SK-N-MC (cell line): Measurements from ENCODE around the gene CDH12.
"Not testable (repeated sequence)": the region's sequence is repeated elsewhere in the genome, so short reads cannot be mapped to it uniquely, and the experiment has no call there.

Experiments
- DNase-seq: peaks from one replicate; pipeline ENCODE4 v3.0.0-alpha.2; 2011; ENCODE audit warnings: low read depth, low spot score
- H3K27ac ChIP-seq: fragments of 200-600 bp; sonication (generic); 2 replicates; pipeline ENCODE4 v1.5.1; 2016; ENCODE audit warnings: mixed run types
- H3K36me3 ChIP-seq: fragments of 200-600 bp; sonication (generic); 2 replicates; pipeline ENCODE4 v1.6.1; 2017; ENCODE audit warnings: antibody characterized with exemption, low read length, mixed read lengths; ENCODE audit not compliant: insufficient read depth
- H3K4me3 ChIP-seq: fragments of 200-600 bp; sonication (generic); 2 replicates; pipeline ENCODE4 v1.5.1; 2016
- H3K9ac ChIP-seq: fragments of 200-600 bp; sonication (generic); 2 replicates; pipeline ENCODE4 v1.8.0; 2017; ENCODE audit warnings: mixed run types, mixed read lengths; ENCODE audit not compliant: insufficient read length
- H3K9me3 ChIP-seq: fragments of 200-600 bp; sonication (generic); 2 replicates; pipeline ENCODE4 v1.6.1; 2017; ENCODE audit warnings: low read depth, mild to moderate bottlenecking, antibody characterized with exemption, low read length, moderate library complexity, mixed read lengths
- EZH2 ChIP-seq: fragments of 200-600 bp; sonication (generic); IDR thresholded peaks from one replicate; pipeline ENCODE4 v1.6.1; 2017; ENCODE audit warnings: antibody characterized with exemption
- FOXP2 ChIP-seq: optimal IDR thresholded peaks from 2 replicates; pipeline ENCODE3; 2011; ENCODE audit warnings: mild to moderate bottlenecking, moderate library complexity; ENCODE audit not compliant: insufficient read depth; ENCODE audit errors: extremely low read length, control extremely low read depth
- POLR2AphosphoS5 ChIP-seq: IDR thresholded peaks from 2 replicates; pipeline ENCODE4 v1.6.1; 2012; ENCODE audit warnings: mild to moderate bottlenecking, low read depth, low read length, borderline replicate concordance

CDH12 gene

DNA sequence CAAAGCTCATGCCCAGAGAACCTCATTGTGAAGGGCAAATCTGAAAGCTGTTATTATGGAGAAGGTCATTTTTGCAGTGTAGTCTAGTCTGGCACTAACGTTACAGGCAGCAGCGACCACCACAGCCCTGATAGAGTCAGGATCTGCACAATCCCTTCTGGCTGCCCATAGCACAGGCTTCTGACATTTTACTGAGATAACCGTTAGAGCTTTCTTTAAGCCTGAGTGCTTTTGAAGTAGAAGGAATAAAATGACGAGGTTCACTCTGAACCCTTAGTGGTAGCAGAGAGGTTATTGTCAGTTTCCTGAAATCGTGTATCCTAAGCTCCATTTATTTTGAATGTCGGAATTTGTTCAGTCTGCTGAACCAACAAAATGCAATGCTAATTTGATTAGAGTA is 505.1 kb downstream of the CDH12 start:
- Histone ChIP-seq H3K36me3 (no peaks in the 10 kb centered on the region), H3K27ac (no peak overlapping the region), H3K9ac (no peak overlapping the region), H3K4me3 (no peak overlapping the region), H3K9me3 (no peaks in the 10 kb centered on the region)
- DNase-seq = no peak
- TF ChIP-seq EZH2 (no peak), POLR2AphosphoS5 (no peak), FOXP2 (no peak)

DNA sequence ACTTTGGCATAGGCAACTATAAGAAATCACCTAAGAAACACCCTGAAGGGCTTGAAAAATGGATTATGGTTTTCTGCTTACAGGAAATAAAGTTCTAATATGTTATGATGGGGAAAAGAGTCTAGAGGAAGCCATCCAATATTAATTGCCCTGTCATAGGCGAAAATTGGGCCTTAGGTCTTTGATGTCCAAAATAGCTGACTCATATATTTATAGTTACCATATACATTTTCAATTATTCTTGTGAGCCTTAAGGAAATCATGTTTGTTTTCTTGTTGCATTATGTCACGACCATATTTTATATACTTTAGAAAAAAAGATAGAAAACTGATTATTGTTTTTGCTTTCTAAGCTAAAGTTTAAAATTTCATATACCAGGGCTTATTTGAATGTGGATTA is 509.1 kb downstream of the CDH12 start:
- no peak overlapping the region for H3K4me3 ChIP-seq
- no peak for DNase-seq
- TF ChIP-seq FOXP2 (no peak), POLR2AphosphoS5 (no peak), EZH2 (no peak)

DNA sequence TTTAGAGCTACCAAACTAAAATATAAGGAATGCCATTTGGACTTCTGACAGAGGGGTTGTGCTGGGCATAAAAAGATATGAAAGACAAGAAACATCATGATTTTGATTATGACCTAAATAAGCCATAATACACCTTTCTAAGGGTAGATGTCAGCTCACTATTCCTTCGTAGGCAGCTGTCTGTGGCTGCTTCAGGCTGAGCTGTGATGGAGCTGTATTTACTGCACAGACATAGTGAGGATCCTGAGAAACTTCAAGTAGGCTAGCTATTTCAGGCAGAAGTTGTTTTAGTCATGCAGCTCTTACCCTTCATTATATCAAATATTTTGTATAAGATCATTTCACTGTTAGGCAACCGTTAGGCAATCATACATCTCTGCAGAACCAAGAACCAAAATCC is 511.7 kb downstream of the CDH12 start:
- Histone ChIP-seq H3K4me3 (no peak overlapping the region), H3K9me3 (no peaks in the 10 kb centered on the region; the same call in 1 of the 2 replicates), H3K36me3 (no peaks in the 10 kb centered on the region), H3K9ac (no peak overlapping the region), H3K27ac (no peak overlapping the region)
- no peak for DNase-seq
- no peak for TF ChIP-seq EZH2
- TF ChIP-seq FOXP2 = no peak
- no peak for TF ChIP-seq POLR2AphosphoS5

More for the DNA sequence above, 509.1 kb downstream of the CDH12 start:
- no peak overlapping the region for H3K27ac ChIP-seq
- no peaks in the 10 kb centered on the region for H3K36me3 ChIP-seq
- H3K9me3 ChIP-seq = no peaks in the 10 kb centered on the region
- no peak overlapping the region for H3K9ac ChIP-seq

DNA sequence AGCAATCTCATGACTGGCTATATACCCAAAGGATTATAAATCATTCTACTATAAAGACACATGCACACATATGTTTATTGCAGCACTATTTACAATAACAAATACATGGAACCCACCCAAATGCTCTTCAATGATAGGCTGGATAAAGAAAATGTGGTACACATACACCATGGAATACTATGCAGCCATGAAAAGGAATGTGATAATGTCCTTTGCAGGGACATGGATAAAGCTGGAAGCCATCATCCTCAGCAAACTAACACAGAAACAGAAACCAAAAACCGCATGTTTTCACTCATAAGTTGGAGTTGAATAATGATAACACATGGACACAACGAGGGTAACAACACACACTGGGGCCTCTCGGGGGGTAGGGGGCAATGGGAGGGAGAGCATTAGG is 520.2 kb downstream of the CDH12 start:
- H3K27ac ChIP-seq, H3K4me3 ChIP-seq, H3K36me3 ChIP-seq, DNase-seq, H3K9ac ChIP-seq, H3K9me3 ChIP-seq: not testable (repeated sequence)

DNA sequence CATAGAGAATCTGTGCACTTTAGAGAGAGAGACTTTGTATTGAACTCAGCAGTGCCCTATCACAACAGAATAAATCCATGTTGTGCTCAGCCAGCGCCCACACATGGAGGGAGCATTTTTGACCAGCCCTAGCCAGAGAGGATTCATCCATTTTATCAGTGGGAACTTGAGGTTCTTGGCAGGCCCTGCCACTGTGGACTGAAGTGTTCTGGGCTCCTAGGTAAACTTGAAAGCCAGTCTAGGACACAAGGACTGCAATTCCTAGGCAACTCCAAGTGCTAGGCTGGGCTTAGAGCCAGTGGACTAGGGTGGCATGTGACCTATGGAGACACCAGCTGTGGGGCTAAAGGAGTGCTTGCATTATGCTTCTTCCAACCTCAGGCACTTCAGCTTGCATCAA is 523.5 kb downstream of the CDH12 start:
- no peak for DNase-seq
- no peak overlapping the region for H3K9ac ChIP-seq
- H3K36me3 ChIP-seq = no peaks in the 10 kb centered on the region
- H3K9me3 ChIP-seq = no peaks in the 10 kb centered on the region
- H3K27ac ChIP-seq = no peak overlapping the region
- TF ChIP-seq EZH2 = no peak
- no peak for TF ChIP-seq FOXP2
- TF ChIP-seq POLR2AphosphoS5 = no peak
- H3K4me3 ChIP-seq = no peak overlapping the region

DNA sequence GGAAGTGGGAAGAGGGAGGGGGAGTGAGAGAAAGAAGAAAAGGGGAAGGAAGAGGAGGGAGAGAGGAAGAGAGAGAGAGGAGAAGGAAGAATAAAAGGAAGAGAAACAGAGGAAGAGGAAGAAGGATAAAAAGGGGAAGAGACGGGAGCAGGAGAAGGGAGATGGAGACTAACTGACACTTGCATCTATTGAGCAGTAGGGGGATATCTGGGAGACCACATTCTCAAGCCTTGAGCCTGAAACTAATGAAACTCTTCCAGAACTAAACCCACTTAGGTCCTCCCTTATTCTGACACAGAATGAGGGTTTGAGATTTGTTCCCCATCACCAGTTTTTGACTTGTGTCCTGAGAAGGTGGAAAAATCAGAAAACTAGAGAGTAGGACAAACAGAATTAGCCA is 533.3 kb downstream of the CDH12 start:
- no peaks in the 10 kb centered on the region for H3K36me3 ChIP-seq
- no peak for DNase-seq
- TF ChIP-seq EZH2 (no peak), FOXP2 (no peak), POLR2AphosphoS5 (no peak)

DNA sequence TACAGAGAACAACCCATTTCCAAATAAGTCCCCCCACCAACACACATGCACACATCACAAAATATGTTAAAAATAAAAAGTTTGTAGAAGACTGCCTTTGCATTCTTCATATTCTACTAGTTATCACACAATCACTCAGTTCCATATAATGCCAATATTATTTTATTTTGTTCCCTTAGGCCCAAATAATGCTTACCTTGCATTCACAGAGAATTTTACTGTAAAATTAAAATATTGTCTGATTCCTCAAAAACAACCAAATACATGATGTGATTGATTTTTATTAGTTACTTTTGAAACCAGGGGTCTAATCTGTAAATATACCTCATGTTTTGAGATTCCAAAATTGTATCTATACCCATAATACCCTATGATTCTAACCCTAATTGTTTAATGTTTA is 536.9 kb downstream of the CDH12 start:
- Histone ChIP-seq H3K9ac (no peak overlapping the region), H3K9me3 (no peaks in the 10 kb centered on the region), H3K36me3 (no peaks in the 10 kb centered on the region), H3K27ac (no peak overlapping the region), H3K4me3 (no peak overlapping the region)
- TF ChIP-seq FOXP2 = no peak
- no peak for TF ChIP-seq EZH2
- no peak for TF ChIP-seq POLR2AphosphoS5
- DNase-seq = no peak

More for the DNA sequence above, 533.3 kb downstream of the CDH12 start:
- no peak overlapping the region for H3K4me3 ChIP-seq
- no peak overlapping the region for H3K27ac ChIP-seq
- H3K9ac ChIP-seq = no peak overlapping the region
- no peaks in the 10 kb centered on the region for H3K9me3 ChIP-seq

DNA sequence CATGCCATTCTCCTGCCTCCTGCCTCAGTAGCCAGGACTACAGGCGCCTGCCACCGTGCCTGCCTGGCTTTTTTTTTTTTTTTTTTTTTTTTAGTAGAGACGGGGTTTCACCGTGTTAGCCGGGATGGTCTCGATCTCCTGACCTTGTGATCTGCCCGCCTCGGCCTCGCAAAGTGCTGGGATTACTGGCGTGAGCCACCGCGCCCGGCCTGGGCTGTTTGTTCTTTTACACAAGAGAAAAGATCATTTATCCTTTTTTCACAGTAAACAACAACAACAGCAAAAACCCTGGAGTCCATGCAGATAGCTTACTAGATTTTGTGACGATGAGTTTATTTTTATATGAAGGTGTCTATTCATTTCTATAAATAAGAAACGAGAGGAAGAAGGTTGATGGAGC is 538.1 kb downstream of the CDH12 start:
- H3K36me3 ChIP-seq, H3K9me3 ChIP-seq, DNase-seq, H3K27ac ChIP-seq, H3K9ac ChIP-seq, H3K4me3 ChIP-seq: not testable (repeated sequence)

DNA sequence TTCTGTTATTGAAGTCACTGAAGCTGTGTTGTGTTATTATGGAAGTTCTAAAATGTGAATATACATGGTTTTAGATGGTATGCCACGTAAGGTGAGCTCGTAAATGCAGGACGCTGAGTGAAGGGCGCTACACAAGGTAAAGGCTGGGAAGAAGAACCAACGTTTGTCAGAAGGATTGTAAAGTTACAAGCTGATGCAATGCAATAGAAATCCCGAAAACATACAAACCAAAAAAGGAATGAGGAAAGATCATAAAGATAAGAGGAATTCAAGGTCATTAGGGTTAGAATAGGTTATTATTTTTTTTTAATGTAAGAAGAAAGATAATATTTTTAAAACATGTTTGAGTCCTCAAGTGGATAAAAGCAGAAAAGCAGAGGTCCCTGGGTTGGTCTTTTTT is 538.6 kb downstream of the CDH12 start:
- Histone ChIP-seq H3K4me3 (no peak overlapping the region), H3K36me3 (no peaks in the 10 kb centered on the region), H3K27ac (no peak overlapping the region), H3K9ac (no peak overlapping the region), H3K9me3 (no peaks in the 10 kb centered on the region)
- TF ChIP-seq FOXP2 (no peak), POLR2AphosphoS5 (no peak), EZH2 (no peak)
- no peak for DNase-seq

DNA sequence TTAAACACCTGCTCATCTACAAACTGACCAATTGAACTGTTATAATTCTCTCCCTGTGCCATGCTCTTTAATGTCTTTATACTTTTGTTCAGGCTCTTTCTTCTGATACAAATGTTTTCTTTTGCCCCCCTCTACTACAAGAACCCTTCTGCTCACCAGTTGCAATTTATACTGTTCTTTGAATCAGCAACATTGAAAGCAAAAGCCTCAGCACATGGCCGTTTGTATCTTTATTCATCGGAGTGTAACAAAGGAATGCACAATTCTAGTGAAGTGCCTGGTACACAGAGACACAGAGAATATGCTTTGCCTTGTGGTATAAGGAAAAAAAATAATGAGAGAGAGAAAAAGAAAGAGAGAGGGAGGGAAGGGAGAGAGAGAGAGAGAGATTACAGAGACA is 547.1 kb downstream of the CDH12 start:
- TF ChIP-seq POLR2AphosphoS5 (no peak), FOXP2 (no peak), EZH2 (no peak)

More for the DNA sequence above, 547.1 kb downstream of the CDH12 start:
- no peak for DNase-seq
- H3K9me3 ChIP-seq = no peaks in the 10 kb centered on the region
- no peak overlapping the region for H3K27ac ChIP-seq
- no peaks in the 10 kb centered on the region for H3K36me3 ChIP-seq
- no peak overlapping the region for H3K9ac ChIP-seq
- H3K4me3 ChIP-seq = no peak overlapping the region
